SK-N-SH (cell line): Measurements from ENCODE around the gene ING5.

Source experiments
- ELF1 ChIP-seq: IDR thresholded peaks from 2 replicates; pipeline ENCODE4 v1.4.0; 2012
- POLR2AphosphoS5 ChIP-seq: IDR thresholded peaks from 2 replicates; pipeline ENCODE4 v1.6.1; 2012; ENCODE audit warnings: low read depth, low read length
- TF ChIP-seq, protein P1 (sequence below): fragments of 200-600 bp; sonication (generic); IDR thresholded peaks from 2 replicates; pipeline ENCODE4 v1.6.1; 2017; ENCODE audit warnings: antibody characterized with exemption, mild to moderate bottlenecking, moderate library complexity

DNA sequence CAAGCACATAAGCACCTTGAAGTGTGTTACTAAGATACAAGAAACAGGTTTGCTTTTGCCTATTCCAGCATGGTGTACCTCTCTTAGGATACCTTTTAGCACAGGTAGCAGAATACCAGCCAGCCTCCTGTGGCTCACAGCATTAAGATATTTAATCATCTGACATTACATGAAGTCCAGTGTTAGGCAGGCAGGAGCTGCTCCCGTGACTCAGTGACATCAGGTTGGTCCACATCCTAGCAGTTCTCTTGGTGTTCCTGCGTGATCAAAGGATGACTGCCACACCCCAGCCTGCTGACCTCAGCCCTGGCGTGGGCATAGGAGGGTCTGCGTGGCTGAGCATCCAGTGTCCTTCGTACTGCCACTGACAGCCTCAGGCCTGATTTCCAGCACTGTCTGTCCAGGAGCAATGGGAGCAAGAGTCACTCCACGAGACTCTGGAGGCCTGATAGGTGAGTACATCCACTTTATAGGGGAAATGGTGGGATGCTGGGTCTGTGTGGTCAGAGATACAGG, 11.6 kb upstream of the ING5 start:
- TF ChIP-seq, protein P1, sequence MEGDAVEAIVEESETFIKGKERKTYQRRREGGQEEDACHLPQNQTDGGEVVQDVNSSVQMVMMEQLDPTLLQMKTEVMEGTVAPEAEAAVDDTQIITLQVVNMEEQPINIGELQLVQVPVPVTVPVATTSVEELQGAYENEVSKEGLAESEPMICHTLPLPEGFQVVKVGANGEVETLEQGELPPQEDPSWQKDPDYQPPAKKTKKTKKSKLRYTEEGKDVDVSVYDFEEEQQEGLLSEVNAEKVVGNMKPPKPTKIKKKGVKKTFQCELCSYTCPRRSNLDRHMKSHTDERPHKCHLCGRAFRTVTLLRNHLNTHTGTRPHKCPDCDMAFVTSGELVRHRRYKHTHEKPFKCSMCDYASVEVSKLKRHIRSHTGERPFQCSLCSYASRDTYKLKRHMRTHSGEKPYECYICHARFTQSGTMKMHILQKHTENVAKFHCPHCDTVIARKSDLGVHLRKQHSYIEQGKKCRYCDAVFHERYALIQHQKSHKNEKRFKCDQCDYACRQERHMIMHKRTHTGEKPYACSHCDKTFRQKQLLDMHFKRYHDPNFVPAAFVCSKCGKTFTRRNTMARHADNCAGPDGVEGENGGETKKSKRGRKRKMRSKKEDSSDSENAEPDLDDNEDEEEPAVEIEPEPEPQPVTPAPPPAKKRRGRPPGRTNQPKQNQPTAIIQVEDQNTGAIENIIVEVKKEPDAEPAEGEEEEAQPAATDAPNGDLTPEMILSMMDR: no peak
- no peak for TF ChIP-seq POLR2AphosphoS5
- TF ChIP-seq ELF1: no peak
